Stimulated activated CD4-positive, alpha-beta T cell treated with anti-CD3 and anti-CD28 coated beads, Interleukin-15, amount 100 ng/mL, for 48 hours (primary cell): ENCODE data around the gene IL17RC.
"Not testable (repeated sequence)": the region's sequence is repeated elsewhere in the genome, so short reads cannot be mapped to it uniquely, and the experiment has no call there.

Experiments
- DNase-seq, 2 donors: peaks; one replicate each; pipeline ENCODE4 v3.0.0-alpha.2; 2020; ENCODE audit warnings: low read depth in 2 of 2

IL17RC gene, protein sequence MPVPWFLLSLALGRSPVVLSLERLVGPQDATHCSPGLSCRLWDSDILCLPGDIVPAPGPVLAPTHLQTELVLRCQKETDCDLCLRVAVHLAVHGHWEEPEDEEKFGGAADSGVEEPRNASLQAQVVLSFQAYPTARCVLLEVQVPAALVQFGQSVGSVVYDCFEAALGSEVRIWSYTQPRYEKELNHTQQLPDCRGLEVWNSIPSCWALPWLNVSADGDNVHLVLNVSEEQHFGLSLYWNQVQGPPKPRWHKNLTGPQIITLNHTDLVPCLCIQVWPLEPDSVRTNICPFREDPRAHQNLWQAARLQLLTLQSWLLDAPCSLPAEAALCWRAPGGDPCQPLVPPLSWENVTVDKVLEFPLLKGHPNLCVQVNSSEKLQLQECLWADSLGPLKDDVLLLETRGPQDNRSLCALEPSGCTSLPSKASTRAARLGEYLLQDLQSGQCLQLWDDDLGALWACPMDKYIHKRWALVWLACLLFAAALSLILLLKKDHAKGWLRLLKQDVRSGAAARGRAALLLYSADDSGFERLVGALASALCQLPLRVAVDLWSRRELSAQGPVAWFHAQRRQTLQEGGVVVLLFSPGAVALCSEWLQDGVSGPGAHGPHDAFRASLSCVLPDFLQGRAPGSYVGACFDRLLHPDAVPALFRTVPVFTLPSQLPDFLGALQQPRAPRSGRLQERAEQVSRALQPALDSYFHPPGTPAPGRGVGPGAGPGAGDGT

DNA sequence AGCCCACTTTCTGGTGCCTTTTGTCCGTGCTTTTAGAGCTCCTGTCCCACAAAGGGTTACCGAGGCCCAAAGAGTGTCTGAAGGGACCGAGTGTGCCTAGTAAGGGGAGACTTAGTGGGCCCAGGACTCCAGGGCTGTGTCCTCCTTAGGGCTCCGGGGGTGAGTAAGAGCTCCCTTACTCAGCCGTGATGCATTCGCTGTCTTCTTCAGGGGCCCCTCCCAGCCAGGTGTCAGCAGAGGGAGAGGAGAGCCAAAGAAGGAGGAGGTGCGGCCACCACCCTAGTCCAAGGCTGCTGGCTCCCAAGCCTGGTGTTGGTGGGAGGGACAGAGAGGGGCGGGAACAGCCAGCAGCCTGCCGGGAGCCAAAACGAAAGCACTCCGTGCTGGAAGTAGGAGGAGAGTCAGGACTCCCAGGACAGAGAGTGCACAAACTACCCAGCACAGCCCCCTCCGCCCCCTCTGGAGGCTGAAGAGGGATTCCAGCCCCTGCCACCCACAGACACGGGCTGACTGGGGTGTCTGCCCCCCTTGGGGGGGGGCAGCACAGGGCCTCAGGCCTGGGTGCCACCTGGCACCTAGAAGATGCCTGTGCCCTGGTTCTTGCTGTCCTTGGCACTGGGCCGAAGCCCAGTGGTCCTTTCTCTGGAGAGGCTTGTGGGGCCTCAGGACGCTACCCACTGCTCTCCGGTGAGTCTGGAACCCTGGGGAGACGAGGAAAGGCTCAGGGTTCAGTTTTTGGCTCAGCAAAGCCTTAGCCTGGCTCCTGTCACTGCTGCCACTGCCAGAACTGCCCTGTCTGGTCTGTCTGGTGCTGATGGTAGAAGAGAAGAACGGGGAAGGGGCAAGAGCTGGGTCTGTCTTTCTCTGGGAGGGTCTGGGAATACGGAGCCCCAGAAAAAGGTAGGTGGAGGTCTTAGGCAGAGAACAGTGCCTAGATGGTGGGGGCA, at the start of gene IL17RC:
Gene IL17RC (plus strand): TSS at position 365 of the 947 bp plus-strand sequence. CDS start 218 bp downstream, at position 583.
- peak in 1 of 2 donors; percentile 46 for DNase-seq

DNA sequence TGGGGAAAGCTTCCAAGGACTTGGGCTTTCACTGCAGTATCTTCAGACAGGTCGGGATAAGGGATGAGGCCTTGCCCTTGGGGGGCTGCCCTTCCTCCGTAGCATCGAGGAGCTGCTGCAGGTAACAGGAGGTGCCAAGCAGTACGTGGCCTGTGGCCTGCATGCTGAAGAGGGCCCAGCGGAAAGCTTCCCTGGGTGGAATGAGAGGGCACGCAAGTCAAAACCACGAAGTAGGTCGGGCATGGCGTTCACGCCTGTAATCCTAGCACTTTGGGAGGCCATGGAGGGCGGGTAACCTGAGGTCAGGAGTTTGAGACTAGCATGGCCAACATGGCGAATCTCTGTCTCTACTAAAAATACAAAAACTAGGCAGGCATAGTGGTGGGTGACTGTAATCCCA, 49.8 kb upstream of the IL17RC start:
- DNase-seq: no peak

DNA sequence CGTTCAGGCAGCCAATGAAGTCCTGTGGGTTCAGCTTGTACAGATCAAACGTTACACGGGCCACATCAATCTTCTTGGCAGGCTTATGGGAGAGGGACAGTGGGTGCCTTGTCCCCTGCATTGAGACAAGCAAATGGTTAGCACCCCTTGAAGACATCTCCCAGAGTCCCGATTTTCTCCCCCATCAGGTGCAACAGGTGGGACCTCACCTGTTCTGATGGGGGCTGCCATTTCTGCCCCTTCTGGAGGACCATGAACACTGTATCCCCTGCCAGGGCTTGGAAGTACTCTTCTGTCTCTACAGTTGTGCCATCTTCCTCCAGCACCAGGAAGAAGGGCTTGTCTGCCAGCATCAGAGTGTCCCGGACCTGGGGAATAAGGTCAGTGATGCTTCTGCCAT, 46.9 kb upstream of the IL17RC start:
- DNase-seq: no peak

DNA sequence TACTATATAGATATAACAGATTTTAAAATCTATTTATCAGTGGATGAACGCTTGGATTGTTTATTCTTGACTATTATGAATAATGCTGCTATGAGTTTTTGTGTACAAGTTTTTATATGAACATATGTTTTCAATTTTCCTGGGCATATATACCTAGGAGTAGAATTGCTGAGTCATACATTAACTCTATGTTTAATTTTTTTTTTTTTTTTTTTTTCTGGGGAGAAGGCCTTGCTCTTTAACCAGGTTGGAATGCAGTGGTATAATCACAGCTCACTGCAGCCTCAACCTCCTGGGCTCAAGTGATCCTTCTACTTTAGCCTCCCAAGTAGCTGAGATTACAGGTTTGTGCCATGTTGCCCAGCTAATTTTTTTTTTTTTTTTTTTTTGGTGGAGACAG, 45.9 kb upstream of the IL17RC start:
- no peak for DNase-seq

DNA sequence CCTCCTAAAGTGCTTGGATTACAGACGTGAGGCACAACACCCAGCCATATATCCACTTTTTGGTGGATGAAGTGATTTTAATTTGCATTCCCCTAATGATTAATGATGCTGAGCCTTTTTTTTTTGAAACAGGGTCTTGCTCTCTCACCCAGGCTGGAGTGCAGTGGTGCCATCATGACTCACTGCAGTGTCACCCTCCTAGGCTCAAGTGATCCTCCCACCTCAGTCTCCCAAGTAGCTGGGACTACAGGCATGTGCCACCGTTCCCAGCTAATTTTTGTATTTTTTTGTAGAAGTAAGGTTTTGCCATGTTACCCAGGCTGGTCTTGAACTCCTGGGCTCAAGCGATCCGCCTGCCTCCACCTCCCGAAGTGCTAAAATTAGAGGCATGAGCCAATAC, 44.8 kb upstream of the IL17RC start:
- not testable (repeated sequence) for DNase-seq

DNA sequence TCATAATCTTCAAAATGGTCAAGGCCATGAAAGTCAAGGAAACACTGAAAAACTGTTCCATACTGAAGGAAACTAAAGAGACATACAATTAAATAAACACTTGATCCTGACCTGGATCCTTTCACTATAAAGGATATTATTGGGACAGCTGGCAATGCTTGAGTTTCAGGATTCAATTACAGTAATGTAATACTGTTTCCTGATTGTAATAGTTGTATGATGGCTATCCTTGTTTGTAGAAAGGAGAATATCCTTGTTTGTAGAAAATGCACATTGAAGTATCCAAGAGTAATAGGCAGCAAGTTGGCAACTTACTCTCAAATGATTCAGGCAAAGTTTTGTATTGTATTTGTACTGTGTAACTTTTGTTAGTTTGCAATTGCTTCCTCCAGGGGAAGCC, 41.5 kb upstream of the IL17RC start:
- no peak for DNase-seq

DNA sequence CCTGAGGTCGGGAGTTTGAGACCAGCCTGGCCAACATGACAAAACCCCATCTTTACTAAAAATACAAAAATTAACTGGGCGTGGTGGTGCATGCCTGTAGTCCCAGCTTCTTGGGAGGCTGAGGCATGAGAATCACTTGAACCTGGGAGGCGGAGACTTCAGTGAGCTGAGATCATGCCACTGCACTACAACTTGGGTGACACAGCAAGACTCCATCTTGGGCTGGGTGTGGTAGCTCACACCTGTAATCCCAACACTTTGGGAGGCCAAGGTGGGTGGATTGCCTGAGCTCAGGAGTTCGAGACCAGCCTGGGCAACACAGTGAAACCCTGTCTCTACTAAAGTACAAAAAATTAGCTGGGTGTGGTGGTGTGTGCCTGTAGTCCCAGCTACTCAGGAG, 40.6 kb upstream of the IL17RC start:
- not testable (repeated sequence) for DNase-seq

DNA sequence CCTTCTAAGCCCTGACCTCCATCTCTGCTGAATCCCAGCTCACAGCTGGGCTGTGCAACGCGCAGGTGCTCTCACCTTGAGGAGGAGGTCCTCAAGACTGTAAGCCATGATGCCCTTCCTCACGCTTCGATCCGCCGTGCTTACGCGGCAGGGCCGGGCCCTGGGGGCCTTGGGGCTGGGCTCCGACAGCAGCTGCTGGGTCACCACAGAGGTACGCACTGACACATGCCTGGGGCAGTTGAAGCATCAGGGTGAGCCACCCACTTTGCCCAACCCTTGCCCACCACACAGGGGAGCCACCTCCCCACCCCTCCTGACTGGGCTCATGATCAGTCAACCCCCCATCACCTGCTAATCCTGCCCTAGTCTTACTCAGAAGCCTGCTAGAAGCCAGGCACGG, 39.9 kb upstream of the IL17RC start:
- no peak for DNase-seq

DNA sequence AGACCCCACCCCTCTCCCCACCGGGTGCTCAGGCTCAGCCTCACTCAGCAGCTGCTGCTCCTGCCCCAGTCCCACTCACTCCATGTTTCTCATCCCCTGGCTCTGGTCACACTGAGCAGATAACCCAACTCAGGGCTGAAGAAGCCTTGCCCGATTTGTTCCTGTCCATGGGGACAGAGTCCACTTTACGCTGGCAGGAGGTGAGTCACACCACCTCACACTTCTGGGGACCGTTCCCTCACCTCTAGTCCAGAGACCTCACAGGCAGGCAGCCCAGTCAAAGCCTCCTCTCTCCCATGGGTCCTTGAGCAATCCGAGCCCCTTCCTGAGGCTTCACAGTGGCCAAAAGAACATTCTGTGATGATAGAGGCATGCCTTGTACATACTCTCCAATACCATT, 38.2 kb upstream of the IL17RC start:
- DNase-seq: no peak

DNA sequence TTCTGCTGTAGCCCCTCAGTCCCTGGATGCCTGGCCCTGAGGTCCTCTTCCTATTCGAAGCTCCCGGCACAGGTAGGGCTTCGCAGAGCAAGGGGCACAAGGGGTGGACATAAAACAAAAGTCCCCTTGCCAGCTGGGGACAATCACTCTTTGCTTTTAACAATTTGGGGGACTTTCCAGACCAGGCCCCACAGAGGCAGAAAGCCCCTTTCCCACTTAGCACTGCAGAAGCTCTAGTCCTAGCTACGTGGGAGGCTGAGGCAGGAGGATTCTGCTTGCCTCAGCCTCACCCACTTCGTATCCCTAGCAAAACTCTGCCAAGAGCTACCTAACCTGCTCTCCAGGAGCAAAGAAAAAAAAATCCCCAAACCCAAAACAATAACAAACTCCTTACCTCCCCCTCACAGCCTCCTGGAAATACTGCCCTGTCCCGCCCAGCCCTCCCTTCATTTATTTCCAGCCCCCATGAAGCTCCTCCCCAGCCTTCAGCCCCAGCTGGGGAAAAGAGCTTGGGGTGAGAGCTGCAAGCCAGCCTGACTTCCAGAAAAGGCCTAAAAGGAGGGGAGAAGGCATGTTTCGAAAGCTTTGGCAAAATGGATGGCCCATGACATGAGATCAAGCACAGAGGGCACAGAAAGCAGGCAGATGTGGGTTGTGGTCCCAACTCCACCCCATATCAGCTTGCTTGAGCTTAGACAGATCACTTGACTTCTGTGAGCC, 36.9 kb upstream of the IL17RC start, which contains the start of gene CIDEC:
Gene CIDEC (minus strand): TSS at position 424 of the 720 bp plus-strand sequence. CDS start 1,767 bp downstream, outside the sequence.
- DNase-seq: no peak

DNA sequence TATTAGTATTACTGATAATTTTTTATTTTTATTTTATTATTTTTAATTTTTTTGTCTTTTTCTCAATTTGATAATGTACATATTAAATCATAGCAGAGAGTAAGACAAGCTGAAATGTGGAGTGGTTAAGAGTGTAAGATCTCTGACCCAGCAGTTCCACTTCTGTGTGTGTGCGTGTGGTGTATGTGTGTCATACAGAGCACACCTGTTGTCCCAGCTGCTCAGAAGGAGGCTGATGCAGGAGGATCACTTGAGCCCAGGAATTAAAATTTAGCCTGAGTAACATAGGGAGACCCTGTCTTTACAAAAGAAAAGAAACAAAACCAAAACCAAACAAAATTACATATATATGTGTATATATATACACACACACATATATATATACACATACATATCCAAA, 35.5 kb upstream of the IL17RC start:
- DNase-seq: no peak

DNA sequence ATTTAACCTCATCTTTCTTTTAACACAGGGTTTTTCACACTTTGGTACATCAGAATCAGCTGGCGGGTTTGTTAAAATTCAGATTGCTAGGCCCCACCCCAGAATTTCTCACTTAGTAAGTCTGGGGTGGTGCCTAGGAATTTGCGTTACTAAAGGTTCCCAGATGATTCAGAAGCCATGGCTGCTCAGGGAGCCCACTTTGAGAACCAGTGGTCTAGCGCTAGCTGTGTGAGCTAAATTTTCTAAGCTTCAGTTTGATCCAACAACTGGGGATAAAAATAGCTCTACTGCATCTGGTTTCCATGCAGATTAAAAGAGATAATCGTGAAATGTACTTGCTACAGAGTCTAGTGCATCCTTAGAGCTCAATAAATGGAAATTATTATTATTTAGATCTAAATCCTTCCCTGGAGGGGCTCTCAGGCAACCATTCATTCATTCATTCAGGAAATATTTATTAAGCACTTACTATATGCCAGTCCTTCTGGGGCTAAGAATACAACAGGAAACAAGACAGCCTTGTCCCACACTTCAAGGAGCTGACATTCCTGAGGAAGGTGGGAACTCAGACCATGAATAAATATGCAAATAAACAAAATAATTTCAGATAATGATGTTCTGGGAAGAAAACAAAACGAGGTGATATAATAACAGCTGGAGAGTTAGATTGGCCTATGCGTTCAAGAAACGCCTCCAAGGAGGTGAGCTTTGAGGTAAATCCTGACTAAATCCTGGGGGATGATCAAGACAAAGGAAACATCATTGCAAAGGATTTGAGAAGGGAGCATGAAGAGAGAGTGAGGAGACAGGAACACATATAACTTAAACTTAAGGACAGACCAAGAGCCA, 33.0 kb upstream of the IL17RC start:
- DNase-seq: no peak

DNA sequence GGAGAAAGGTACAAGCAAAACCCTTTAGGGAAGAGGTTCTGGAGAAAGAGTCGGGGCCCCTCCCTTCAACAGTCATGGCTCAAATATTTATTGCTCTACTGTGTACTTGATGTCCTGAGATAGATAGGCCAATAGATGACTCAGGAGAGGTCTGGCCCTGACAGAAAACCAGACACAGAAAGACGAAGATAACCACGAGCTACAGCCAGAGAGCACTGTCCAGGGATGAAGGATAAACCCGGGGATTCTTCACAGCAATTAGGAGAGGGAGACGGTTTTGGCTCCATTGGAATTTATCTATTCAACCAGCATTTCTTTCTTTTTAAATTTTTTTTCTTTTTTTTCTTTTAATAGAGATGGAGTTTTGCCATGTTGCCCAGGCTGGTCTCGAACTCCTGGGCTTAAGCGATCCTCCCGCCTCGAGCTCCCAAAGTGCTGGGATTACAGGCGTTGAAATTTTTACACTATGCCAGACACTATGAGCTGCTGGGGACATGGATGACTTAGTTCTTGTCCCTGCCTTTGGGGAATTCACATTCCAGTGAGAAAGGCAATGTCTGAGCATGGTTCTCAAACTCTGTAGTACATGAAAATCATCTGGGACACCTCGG, 32.2 kb upstream of the IL17RC start:
- no peak for DNase-seq

DNA sequence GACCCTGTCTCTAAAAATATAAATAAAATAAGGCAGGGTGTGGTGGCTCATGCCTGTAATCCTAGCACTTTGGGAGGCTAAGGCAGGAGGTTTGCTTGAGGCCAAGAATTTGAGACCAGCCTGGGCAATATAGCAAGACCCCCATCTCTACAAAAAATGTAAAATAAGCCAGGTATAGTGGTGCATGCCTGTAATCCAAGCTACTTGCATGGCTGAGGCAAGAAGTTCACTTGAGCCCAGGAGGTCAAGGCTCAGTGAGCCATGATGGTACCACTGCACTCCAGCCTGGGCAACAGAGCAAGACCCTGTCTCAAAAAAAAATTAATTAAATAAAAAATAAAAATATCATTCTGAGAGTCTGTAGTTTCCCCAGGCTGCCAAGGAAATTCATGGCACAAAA, 30.6 kb upstream of the IL17RC start:
- no peak for DNase-seq

DNA sequence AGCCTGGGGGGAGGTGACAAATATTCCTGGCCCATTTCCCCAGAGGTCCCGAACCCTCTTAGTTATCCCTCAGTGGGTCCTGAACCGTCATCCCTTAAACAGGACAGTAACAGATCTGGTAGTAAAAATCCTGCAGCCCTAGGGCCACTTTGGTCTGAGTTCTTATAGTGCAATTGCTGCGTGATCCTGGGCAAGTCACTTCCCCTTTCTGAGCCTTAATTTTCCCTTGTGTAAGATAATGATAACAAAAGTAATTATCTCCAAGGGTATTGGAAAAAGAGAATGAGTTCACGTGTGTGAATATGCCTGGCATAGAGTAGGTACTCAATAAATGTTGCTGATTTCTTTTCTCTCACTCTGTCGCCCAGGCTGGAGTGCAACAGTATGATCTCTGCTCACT, 29.4 kb upstream of the IL17RC start:
- no peak for DNase-seq

DNA sequence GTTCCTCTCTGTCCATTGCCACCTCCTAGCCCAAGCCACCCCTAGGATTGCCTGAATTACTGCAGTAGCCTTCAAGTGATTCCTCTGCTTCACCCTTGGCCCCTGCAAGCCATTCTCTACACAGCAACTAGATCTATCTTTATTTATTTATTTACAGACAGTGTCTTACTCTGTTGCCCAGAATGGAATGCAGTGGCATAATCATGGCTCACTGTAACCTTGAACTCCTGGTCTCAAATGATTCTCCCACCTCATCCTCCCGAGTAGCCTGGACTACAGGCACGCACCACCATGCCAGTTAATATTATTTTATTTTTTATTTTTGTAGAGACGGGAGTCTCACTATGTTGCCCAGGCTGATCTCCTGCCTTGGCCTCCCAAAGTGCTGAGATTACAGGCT, 28.4 kb upstream of the IL17RC start:
- DNase-seq: no peak

DNA sequence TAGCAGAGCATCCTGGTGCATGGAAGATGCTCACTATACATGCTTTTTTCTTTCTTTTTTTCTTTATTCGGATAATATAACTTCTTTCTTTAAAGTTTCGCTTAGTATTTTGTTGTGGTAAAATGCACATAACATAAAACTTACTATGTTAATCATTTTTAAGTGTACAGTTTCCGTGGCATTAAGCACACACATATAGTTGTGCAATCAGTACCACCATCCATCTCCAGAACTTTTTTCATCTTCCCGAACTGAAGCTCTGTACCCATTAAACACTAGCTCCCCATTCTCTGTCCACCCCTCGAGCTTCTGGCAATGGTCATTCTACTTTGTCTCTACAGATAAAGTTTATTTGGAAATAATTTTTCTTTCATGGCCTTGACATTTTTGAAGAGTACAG, 27.5 kb upstream of the IL17RC start:
- no peak for DNase-seq

DNA sequence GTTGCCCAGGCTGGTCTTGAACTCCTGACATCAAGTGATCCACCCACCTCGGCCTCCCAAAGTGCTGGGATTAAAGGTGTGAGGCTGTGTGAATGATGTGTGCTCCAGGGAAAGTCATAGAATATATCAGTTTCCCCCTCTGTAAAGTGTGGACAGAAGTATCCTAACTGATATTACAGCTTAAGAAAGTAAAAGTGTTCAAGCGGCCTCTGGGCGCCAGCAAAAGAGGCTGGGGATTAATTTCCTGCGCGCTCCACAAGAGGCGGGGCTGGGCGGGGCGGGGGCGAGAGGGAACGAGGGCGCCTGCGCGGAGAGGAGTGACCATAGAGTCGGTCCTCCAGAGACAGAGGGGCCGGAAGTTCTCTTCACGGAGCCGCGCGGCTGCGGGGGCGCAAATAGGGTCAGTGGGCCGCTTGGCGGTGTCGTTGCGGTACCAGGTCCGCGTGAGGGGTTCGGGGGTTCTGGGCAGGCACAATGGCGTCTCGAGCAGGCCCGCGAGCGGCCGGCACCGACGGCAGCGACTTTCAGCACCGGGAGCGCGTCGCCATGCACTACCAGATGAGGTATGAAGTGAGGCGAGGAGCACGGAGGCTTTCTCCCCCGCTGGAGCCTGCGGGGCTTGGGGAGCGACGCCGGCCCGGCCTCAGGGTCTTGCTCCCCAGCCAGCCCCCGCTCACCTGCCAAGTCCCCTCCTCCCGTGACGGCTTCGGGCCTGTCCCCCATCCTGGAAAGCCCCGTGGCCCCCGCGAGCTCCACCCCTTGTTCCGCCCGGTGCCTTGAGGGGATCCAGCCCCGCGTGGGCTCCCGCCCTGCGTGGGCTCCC, 26.4 kb upstream of the IL17RC start, which contains the start of gene JAGN1:
Gene JAGN1 (plus strand): TSS at position 362 of the 823 bp plus-strand sequence. CDS start 113 bp downstream, at position 475.
- DNase-seq: peak; percentile 84 to 85

DNA sequence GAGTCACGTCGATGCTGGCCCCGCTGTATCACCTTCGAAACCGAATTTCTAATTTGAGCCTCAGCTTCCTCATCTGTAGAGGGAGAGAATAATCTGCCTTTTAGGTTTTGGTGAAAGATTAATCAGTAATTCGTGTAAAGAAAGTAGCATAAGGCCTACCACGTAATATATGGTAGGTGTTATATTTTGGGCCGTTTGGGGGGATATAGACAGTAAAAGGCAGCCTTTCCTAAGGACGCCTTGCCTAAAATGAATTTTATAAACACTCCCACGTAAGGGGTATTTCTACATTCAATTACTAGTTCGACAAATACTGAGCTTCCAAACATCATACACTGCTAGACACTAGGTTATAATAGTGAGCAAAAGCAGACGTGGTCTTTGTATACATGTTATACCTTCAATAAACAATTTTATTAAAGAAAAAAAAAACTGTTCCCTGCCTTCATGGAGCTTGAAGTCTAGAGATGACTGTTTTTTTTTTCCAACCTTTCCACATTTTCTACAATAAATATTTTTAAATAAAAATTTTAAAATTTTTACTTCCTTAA, 25.8 kb upstream of the IL17RC start:
- DNase-seq: no peak
